ENCODE results near the gene IDI1.
A peak's percentile ranks its signal among the peaks of the same experiment; 100 is the strongest.
"Not testable (repeated sequence)": the region's sequence is repeated elsewhere in the genome, so short reads cannot be mapped to it uniquely, and the experiment has no call there.

Gene IDI1

GRCh38 chr10:1063232-1063865 lies 14.4 kb upstream of the IDI1 start:
- DNase-seq, result no peak

GRCh38 chr10:1061930-1062774 lies 13.2 kb upstream of the IDI1 start:
- DNase-seq, result peak in 1 of 2 experiments; percentile 30

GRCh38 chr10:1059902-1060301 lies 11.0 kb upstream of the IDI1 start:
- no peak for DNase-seq

- DNase-seq, result no peak
These were observed 9.1 kb upstream of the IDI1 start for GRCh38 chr10:1058017-1058416.

GRCh38 chr10:1057106-1057657 lies 8.3 kb upstream of the IDI1 start:
- no peak for DNase-seq

GRCh38 chr10:1056326-1057105 lies 7.6 kb upstream of the IDI1 start, which contains the start of gene WDR37:
TSS of gene WDR37 (plus strand) at chr10:1056385. CDS start at chr10:1072156, 15,771 bp downstream.
- peak; percentile 31 to 59 for DNase-seq

GRCh38 chr10:1054684-1055083 lies 5.8 kb upstream of the IDI1 start:
- no peak for DNase-seq

GRCh38 chr10:1050554-1050953 lies 1.6 kb upstream of the IDI1 start:
- DNase-seq, result no peak

GRCh38 chr10:1050145-1050544 lies 1.2 kb upstream of the IDI1 start:
- no peak for DNase-seq

GRCh38 chr10:1049425-1049958 lies 573 bp upstream of the IDI1 start:
- DNase-seq, result no peak

GRCh38 chr10:1048349-1048731 lies 579 bp downstream of the IDI1 start:
- no peak for DNase-seq

- DNase-seq, result no peak
These were observed 982 bp downstream of the IDI1 start for GRCh38 chr10:1047937-1048336.

GRCh38 chr10:1045415-1045814 lies 3.5 kb downstream of the IDI1 start:
- DNase-seq, result no peak

GRCh38 chr10:1044964-1045363 lies 4.0 kb downstream of the IDI1 start:
- no peak for DNase-seq

- no peak for DNase-seq
These were observed 4.8 kb downstream of the IDI1 start for GRCh38 chr10:1044146-1044545.

GRCh38 chr10:1043532-1043995 lies 5.4 kb downstream of the IDI1 start:
- no peak for DNase-seq

GRCh38 chr10:1041514-1041913 lies 7.4 kb downstream of the IDI1 start:
- DNase-seq, result no peak

GRCh38 chr10:1040133-1040532 lies 8.8 kb downstream of the IDI1 start:
- no peak for DNase-seq

GRCh38 chr10:1038769-1039168 lies 10.2 kb downstream of the IDI1 start:
- DNase-seq, result not testable (repeated sequence)

GRCh38 chr10:1037098-1037497 lies 11.8 kb downstream of the IDI1 start:
- no peak for DNase-seq

- DNase-seq, result no peak
These were observed 12.6 kb downstream of the IDI1 start for GRCh38 chr10:1036341-1036791.

- no peak for DNase-seq
These were observed 13.7 kb downstream of the IDI1 start for GRCh38 chr10:1035201-1035600.

GRCh38 chr10:1034758-1035157 lies 14.2 kb downstream of the IDI1 start:
- no peak for DNase-seq
